DMS 273 (cell line): ENCODE data around the gene RPS6KA1.
"Not testable (repeated sequence)": the region's sequence is repeated elsewhere in the genome, so short reads cannot be mapped to it uniquely, and the experiment has no call there.

Source experiments
- DNase-seq: peaks from one replicate; lab custom pipeline; 2025; ENCODE audit not compliant: unreplicated experiment; lab: John Stamatoyannopoulos, UW

Gene RPS6KA1

GRCh38 chr1:26553942-26554682 lies 24.6 kb downstream of the RPS6KA1 start:
- DNase-seq: no peak

- DNase-seq: no peak
These were observed 25.2 kb downstream of the RPS6KA1 start for GRCh38 chr1:26554781-26555180.

- no peak for DNase-seq
These were observed 26.0 kb downstream of the RPS6KA1 start for GRCh38 chr1:26555550-26555981.

DNA sequence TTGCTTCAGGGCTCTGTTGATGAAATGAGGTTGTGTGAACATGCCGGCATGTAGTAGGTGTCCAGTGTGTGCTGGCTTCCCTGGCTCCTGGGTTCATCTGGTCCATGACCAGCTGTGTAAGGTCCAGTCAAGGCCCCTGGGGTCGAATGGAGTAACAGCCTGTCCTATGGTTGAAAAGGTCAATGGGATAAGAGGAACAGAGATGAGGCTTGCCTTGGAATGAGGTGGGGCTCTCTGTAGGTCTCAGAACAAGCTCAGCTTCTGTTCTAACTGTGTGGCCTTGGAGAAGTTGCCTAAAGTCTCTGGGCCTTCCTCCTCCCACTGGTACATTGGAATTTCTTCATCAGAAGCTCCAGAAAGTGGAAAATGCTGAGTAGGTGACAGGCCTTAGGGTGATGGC lies 26.6 kb downstream of the RPS6KA1 start:
- DNase-seq: no peak

GRCh38 chr1:26557008-26557407 lies 27.4 kb downstream of the RPS6KA1 start:
- no peak for DNase-seq

GRCh38 chr1:26558685-26559048 lies 29.1 kb downstream of the RPS6KA1 start:
- no peak for DNase-seq

GRCh38 chr1:26560403-26560780 lies 30.8 kb downstream of the RPS6KA1 start:
- DNase-seq: no peak

DNA sequence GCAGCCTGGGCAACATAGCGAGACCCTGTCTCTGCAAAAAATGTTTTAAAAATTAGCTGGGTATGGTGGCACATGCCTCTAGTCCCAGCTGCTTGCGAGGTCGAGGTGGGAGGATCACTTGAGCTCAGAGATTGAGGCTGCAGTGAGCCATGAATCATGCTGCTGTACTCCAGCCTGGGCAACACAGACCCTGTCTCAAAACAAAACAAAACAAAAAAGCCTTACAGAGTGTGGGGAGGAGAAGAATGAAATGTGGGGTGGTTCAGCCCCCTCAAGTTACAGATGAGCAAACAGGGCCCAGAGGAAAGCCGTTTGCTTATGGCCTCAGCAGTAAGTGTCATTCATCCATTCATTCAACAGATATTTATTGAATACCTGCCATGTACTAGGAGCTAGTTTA lies 40.7 kb downstream of the RPS6KA1 start:
- no peak for DNase-seq

DNA sequence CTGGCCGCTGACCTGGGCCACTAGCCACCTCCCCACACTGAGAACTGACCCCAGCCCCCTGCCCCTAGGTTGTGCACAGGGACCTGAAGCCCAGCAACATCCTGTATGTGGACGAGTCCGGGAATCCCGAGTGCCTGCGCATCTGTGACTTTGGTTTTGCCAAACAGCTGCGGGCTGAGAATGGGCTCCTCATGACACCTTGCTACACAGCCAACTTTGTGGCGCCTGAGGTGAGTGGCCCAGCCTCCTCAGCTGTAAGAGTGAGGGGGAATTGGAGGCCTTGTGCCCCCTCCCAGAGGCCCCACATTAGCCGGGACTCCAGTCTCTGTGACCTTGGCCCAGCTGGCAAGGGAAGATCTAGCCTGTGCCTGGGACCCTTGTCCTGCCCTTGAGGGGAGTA lies 41.8 kb downstream of the RPS6KA1 start:
- no peak for DNase-seq

DNA sequence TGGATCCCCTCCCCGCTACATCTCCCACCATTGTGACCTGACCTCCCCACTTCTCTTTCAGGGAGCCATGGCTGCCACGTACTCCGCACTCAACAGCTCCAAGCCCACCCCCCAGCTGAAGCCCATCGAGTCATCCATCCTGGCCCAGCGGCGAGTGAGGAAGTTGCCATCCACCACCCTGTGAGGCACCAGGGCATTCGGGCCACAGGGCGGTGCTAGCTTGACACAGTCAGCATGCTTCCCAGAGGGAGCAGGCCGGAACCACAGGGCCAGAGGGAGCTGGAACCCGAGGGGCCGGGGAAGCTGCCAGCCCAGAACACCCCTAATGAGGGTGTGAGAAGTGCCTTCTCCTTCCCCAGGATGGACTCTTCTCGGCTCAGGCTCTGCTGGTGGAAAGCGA lies 44.5 kb downstream of the RPS6KA1 start:
- no peak for DNase-seq

DNA sequence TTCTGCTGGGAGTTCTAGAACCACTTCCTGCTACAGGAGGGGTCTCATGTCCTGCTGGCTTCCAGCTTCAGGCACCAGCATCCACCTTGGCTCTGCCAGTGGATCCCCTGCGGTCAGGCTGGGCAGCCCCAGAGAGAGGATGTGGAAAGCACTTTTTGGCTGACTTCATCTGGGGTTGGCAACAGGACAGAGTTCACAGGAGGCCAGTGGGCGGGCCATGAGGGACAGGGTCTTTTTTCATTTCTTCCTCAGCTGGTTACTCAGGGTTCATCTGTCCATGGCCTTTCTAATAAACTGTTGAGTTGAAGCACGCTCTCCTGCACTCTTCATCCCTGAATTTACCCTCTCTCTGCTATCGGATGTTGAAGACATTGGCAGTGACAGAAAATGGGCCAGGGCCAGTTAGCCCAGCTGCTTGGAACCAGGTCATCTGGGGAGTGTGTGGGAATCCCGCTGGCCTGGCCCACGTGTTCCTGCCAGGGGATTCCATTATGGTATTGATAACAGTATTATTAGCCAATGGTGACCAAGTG lies 45.2 kb downstream of the RPS6KA1 start:
- DNase-seq: no peak

- DNase-seq: no peak
These were observed 45.8 kb downstream of the RPS6KA1 start for GRCh38 chr1:26575348-26575747.

DNA sequence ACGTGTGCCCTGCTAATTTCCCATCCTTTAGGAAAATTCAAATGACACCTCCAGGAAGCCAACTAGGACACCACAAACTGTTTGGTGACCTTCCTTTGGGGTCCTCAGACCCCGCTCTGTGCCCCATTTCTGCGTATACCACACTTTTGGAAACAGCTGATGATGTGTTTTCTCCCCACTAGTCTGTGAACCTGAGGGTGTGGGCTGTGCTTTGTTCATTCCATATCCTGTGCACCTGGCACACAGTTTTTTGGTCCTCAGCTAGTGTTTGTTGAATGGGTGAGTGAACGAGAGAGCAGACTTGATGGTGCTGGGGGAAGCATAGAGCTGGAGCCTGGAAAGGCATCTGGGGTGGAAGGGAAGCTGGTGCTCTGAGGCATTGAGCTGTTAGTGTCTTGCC lies 48.6 kb downstream of the RPS6KA1 start:
- DNase-seq: no peak

- no peak for DNase-seq
These were observed 50.1 kb downstream of the RPS6KA1 start for GRCh38 chr1:26579681-26580111.

GRCh38 chr1:26580116-26580515 lies 50.6 kb downstream of the RPS6KA1 start:
- DNase-seq: no peak

- no peak for DNase-seq
These were observed 51.7 kb downstream of the RPS6KA1 start for GRCh38 chr1:26581287-26581651.

DNA sequence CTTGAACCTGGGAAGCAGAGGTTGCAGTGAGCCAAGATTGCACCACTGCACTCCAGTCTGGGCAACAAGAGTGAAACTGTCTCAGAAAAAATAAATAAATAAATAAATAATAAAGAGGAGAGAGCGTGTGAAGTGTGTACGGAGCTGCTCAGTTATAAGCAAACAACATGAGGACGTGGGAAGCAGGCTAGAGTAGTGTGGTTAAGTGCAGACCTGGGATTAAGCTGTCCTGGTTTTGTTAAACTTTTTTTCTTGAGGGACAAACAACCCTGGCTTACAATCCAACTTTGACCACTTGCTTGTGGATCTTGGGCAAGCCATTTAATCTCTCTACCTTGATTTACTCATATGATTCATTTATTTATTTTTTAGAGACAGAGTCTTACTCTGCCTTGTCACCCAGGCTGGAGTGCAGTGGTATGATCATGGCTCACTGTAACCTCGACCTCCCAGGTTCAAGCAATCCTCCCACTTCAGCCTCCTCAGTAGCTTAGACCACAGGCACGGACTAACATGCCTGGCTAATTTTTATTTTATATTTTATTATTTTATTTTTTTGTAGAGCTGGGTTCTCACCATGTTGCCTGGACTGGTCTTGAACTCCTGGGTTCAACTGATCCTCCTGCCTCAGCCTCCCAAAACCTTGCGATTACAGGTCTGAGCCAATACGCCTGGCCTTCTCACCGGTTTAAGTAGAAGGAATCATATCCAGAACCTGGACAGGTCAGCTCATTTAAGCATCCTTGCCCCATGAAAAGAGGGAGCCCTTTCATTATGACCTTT lies 52.7 kb downstream of the RPS6KA1 start:
- no peak for DNase-seq

GRCh38 chr1:26582836-26583460 lies 53.4 kb downstream of the RPS6KA1 start:
- DNase-seq: no peak

GRCh38 chr1:26583646-26584485 lies 54.3 kb downstream of the RPS6KA1 start:
- DNase-seq: peak; percentile 24

DNA sequence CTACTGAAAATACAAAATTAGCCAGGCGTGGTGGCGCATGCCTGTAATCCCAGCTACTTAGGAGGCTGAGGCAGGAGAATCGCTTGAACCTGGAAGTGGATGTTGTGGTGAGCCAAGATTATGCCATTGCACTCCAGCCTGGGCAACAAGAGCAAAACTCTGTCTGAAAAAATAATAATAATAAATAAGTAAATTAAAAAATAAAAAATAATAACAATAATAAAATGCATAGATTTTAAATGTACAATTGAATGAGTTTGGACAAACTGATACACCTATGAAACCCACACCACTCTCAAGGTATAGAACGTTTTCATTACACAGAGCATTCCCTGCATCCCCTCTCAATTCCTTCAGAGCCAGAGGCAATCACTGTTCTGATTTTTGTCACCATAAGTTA lies 55.0 kb downstream of the RPS6KA1 start:
- DNase-seq: not testable (repeated sequence)

DNA sequence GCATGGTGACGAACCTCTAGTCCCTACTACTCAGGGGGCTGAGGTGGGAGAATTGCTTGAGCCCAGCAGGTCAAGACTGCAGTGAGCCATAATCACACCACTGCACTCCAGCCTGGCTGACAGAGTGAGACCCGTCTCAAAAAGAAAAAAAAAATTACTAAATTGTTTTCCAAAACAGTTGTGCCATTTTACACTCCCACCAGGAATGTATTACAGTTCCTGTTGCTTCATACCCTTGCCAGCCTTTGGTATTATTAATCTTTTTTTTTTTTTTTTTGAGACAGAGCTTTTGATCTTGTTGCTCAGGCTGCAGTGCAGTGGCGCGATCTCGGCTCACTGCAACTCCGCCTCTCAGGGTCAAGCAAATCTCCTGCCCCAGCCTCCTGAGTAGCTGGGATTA lies 55.9 kb downstream of the RPS6KA1 start:
- no peak for DNase-seq
